Measurements from ENCODE around the gene PI4KA.

The PI4KA gene

DNA sequence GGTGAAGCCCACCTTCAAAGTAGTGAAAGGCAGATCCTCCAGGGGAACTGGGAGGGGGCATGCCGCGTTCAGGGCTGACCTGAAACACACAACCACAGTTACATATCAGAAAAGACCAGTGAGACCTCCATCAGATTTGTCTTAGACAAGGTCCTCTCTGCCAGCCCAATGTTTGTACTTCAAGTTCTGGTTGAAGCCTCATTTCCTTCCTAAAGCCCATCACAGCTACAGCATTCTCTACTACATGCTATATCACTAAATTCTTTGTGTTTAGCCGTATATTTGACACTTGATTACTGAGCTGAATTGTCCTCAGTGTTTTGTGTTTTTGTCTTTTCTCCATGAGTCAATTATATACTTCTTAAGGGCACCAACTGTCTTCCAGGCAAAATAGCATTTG lies 40.1 kb downstream of the PI4KA start:
- 93% methylated on average over 3 of the region's 3 CpGs for WGBS, 2 experiments
- Histone ChIP-seq H3K4me3 (ENCODE audit: insufficient read depth, low read depth, low read length) (no peak overlapping the region), H3K9me3 (ENCODE audit: control insufficient read depth, low read length) (no peaks in the 10 kb centered on the region), H3K27me3 (ENCODE audit: control insufficient read depth, insufficient read depth, low read length, poor library complexity, severe bottlenecking) (no peaks in the 10 kb centered on the region), H3K4me1 (ENCODE audit: control insufficient read depth, insufficient read depth, low read length) (no peaks in the 10 kb centered on the region), H3K27ac (ENCODE audit: insufficient read depth, low read depth, low read length, poor library complexity, severe bottlenecking) (no peak overlapping the region), H3K36me3 (ENCODE audit: control insufficient read depth, insufficient read depth, low read length) (peaks cover 7% of the 10 kb centered on the region)

DNA sequence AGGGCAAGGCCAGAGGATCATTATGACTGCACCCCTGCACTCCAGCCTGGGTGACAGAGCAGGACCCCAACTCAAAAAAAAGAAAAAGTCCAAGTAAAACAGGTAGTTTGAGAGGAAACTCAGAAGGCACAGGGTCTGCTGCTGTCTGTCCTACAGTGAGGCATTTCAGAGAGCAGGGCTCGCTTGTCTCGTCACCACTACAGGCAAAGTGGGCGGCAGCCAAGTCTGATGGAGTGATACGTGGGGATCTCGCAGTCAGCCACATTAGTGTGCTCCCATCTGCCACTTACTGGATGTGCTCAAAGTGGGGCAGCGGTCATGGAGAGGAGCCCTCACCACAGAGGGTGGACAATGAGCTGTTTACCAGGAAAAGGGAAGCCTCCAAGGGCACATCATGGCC lies 42.1 kb downstream of the PI4KA start:
- no peaks in the 10 kb centered on the region for H3K4me1 ChIP-seq (ENCODE audit: control insufficient read depth, insufficient read depth, low read length)
- H3K27ac ChIP-seq (ENCODE audit: insufficient read depth, low read depth, low read length, poor library complexity, severe bottlenecking), result no peak overlapping the region
- peaks cover 16% of the 10 kb centered on the region for H3K36me3 ChIP-seq (ENCODE audit: control insufficient read depth, insufficient read depth, low read length)
- H3K4me3 ChIP-seq (ENCODE audit: insufficient read depth, low read depth, low read length), result no peak overlapping the region
- H3K9me3 ChIP-seq (ENCODE audit: control insufficient read depth, low read length), result no peaks in the 10 kb centered on the region
- no peaks in the 10 kb centered on the region for H3K27me3 ChIP-seq (ENCODE audit: control insufficient read depth, insufficient read depth, low read length, poor library complexity, severe bottlenecking)
- 95 to 96% methylated on average over 6 of the region's 6 CpGs for WGBS, 2 experiments

DNA sequence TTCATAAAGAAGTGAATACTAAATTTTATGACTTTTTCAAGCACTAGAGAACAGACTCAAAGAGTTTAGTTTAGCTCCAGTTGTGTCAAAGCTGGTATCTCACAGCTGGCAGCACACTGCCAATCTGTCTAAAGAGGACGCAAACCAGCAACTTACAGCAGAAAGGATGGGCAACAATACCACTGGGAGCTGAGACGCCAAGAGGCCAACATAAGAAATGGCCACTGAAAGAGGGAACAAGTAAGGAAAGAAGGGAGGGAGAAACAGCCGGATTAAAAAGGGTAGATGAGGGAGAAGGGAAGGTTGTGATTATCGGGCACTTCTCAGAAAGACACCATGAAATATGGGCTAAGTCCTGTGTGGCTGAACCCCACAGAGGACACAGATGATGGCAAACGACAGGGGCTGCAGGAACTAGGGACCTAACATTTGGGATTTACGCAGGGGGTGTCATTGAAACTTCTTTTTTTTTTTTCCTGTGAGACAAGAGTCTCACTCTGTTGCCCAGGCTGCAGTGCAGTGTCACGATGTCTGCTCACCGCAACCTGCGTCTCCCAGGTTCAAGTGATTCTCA lies 43.0 kb downstream of the PI4KA start:
- Histone ChIP-seq H3K36me3 (ENCODE audit: control insufficient read depth, insufficient read depth, low read length) (peaks cover 22% of the 10 kb centered on the region), H3K9me3 (ENCODE audit: control insufficient read depth, low read length) (no peaks in the 10 kb centered on the region), H3K27me3 (ENCODE audit: control insufficient read depth, insufficient read depth, low read length, poor library complexity, severe bottlenecking) (no peaks in the 10 kb centered on the region), H3K4me3 (ENCODE audit: insufficient read depth, low read depth, low read length) (no peak overlapping the region), H3K27ac (ENCODE audit: insufficient read depth, low read depth, low read length, poor library complexity, severe bottlenecking) (no peak overlapping the region), H3K4me1 (ENCODE audit: control insufficient read depth, insufficient read depth, low read length) (no peaks in the 10 kb centered on the region)
- 94 to 96% methylated on average over 9 of the region's 9 CpGs for WGBS, 2 experiments

DNA sequence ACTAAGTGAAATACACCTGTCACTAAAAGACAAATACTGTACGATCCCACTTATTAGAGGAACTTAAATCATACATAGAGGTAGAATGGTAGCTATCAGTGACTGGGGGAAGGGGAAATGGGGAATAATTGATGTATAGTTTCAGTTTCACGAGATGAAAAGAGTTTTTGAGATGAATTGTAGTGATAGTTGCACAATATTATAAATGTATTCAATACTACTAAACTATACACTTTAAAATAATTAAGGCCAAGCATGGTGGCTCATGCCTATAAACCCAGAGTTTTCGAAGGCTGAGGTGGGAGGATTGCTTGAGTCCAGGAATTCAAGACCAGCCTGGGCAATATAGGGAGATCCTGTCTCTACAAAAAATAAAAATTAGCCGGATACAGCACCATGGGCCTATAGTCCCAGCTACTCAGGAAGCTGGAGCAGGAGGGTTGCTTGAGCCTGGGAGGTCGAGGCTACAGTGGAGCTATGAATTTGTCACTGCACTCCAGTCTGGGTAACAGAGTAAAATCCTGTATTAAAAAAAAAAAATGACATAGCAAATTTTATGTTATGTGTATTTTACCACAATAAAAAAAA lies 44.3 kb downstream of the PI4KA start:
- peaks cover 23% of the 10 kb centered on the region for H3K36me3 ChIP-seq (ENCODE audit: control insufficient read depth, insufficient read depth, low read length)
- H3K4me3 ChIP-seq (ENCODE audit: insufficient read depth, low read depth, low read length), result no peak overlapping the region
- WGBS, 2 experiments, result 92 to 99% methylated on average over 4 of the region's 5 CpGs

DNA sequence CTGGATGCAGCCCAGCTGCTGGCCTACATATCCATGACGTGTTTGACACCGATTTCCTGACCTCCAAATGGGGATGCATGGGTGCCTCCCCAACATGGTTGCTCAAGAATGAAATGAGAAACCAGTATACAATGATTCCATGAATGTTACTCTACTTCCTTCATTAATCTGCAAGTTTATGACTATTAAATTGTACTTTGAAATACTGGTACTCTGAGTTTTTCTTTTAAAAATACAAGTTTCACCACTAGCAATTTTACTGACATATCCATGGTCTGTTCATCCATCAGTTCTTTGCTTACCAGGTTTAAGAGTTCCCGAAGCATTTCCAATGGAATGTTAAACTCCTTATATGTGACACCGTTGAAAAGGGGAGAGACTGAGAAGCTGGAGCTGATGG lies 45.6 kb downstream of the PI4KA start:
- no peak overlapping the region for H3K27ac ChIP-seq (ENCODE audit: insufficient read depth, low read depth, low read length, poor library complexity, severe bottlenecking)
- H3K27me3 ChIP-seq (ENCODE audit: control insufficient read depth, insufficient read depth, low read length, poor library complexity, severe bottlenecking), result no peaks in the 10 kb centered on the region
- H3K4me1 ChIP-seq (ENCODE audit: control insufficient read depth, insufficient read depth, low read length), result no peaks in the 10 kb centered on the region
- no peaks in the 10 kb centered on the region for H3K9me3 ChIP-seq (ENCODE audit: control insufficient read depth, low read length)
- H3K36me3 ChIP-seq (ENCODE audit: control insufficient read depth, insufficient read depth, low read length), result peaks cover 23% of the 10 kb centered on the region
- no peak overlapping the region for H3K4me3 ChIP-seq (ENCODE audit: insufficient read depth, low read depth, low read length)
- 92 to 93% methylated on average over 4 of the region's 4 CpGs for WGBS, 2 experiments

More for the DNA sequence above, 44.3 kb downstream of the PI4KA start:
- H3K27me3 ChIP-seq (ENCODE audit: control insufficient read depth, insufficient read depth, low read length, poor library complexity, severe bottlenecking), result no peaks in the 10 kb centered on the region
- no peaks in the 10 kb centered on the region for H3K9me3 ChIP-seq (ENCODE audit: control insufficient read depth, low read length)
- H3K27ac ChIP-seq (ENCODE audit: insufficient read depth, low read depth, low read length, poor library complexity, severe bottlenecking), result no peak overlapping the region
- no peaks in the 10 kb centered on the region for H3K4me1 ChIP-seq (ENCODE audit: control insufficient read depth, insufficient read depth, low read length)

DNA sequence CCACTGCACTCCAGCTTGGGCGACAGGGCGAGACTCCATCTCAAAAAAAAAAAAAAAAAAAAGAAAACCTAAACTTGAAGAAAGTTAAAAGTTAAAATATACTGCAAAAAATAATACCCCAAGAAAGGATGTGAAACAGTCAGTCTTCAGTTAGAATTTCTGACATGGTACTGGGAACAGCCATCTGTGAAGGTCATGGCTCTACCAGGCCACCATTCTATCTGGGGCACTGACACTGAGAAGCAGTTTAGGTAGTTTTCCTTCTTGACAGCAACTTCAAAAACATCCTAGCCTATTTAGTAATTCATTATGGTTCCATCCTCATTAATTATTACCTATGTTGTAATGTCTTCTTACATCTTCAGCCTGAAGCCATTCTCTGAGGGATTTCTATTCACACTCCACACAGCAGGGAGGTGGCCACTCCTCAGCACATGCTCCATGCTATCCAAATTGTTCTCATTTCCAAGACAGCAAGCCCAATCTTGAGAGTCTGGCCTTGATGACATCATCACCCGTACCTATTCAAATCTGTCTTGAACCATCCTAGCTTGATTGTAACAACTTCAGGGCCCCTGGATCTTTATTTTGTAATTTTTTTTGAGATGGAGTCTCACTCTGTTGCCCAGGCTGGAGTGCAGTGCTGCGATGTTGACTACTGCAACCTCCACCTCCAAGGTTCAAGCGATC lies 46.5 kb downstream of the PI4KA start:
- no peaks in the 10 kb centered on the region for H3K9me3 ChIP-seq (ENCODE audit: control insufficient read depth, low read length)
- peaks cover 23% of the 10 kb centered on the region for H3K36me3 ChIP-seq (ENCODE audit: control insufficient read depth, insufficient read depth, low read length)
- no peaks in the 10 kb centered on the region for H3K4me1 ChIP-seq (ENCODE audit: control insufficient read depth, insufficient read depth, low read length)
- H3K27ac ChIP-seq (ENCODE audit: insufficient read depth, low read depth, low read length, poor library complexity, severe bottlenecking), result no peak overlapping the region
- H3K27me3 ChIP-seq (ENCODE audit: control insufficient read depth, insufficient read depth, low read length, poor library complexity, severe bottlenecking), result no peaks in the 10 kb centered on the region
- 89 to 94% methylated on average over 3 of the region's 5 CpGs for WGBS, 2 experiments
- no peak overlapping the region for H3K4me3 ChIP-seq (ENCODE audit: insufficient read depth, low read depth, low read length)

DNA sequence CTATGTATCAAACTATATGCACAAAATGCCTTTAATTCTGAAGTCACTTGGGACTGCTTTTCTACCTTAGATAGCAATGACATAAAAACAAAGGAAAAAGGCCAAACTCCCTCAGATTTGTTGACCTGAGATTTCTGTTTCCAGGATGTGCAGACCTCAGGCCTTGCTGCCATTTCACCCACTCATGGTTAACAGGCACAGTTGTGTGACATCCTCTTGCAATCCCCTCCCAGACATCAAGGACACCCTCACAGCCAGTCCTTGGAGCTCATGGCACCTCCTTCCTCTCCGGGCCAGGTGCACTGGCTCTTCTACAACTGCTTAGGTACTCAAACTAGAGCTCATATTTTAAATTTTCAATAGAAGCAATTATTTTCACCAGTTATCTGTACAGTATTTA lies 47.4 kb downstream of the PI4KA start:
- no peaks in the 10 kb centered on the region for H3K27me3 ChIP-seq (ENCODE audit: control insufficient read depth, insufficient read depth, low read length, poor library complexity, severe bottlenecking)
- no peak overlapping the region for H3K27ac ChIP-seq (ENCODE audit: insufficient read depth, low read depth, low read length, poor library complexity, severe bottlenecking)
- no peak overlapping the region for H3K4me3 ChIP-seq (ENCODE audit: insufficient read depth, low read depth, low read length)
- no peaks in the 10 kb centered on the region for H3K4me1 ChIP-seq (ENCODE audit: control insufficient read depth, insufficient read depth, low read length)
- no peaks in the 10 kb centered on the region for H3K9me3 ChIP-seq (ENCODE audit: control insufficient read depth, low read length)
- peaks cover 20% of the 10 kb centered on the region for H3K36me3 ChIP-seq (ENCODE audit: control insufficient read depth, insufficient read depth, low read length)
- WGBS, 2 experiments, result 91 to 95% methylated on average over 1 of the region's 1 CpG

DNA sequence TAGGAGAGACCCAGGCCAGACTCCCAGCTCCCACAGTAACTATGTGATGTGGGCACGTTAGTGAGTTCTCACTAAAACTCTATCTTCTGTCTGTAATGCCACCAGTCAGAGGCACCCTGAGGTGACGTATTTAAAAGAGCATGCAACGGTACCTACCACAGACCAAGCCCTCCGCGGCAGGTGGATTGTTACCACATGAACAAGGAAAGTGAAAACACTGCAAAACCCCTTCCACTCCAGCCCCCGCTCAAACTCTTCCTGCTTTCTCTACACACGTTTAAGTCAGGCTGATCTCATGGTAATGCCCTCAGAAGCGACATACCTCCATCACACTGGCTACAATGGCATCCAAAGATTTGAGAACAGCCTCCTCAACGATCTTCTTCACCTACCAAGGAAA lies 48.0 kb downstream of the PI4KA start:
- Histone ChIP-seq H3K36me3 (ENCODE audit: control insufficient read depth, insufficient read depth, low read length) (peaks cover 26% of the 10 kb centered on the region), H3K27me3 (ENCODE audit: control insufficient read depth, insufficient read depth, low read length, poor library complexity, severe bottlenecking) (no peaks in the 10 kb centered on the region), H3K4me3 (ENCODE audit: insufficient read depth, low read depth, low read length) (no peak overlapping the region), H3K4me1 (ENCODE audit: control insufficient read depth, insufficient read depth, low read length) (no peaks in the 10 kb centered on the region), H3K27ac (ENCODE audit: insufficient read depth, low read depth, low read length, poor library complexity, severe bottlenecking) (no peak overlapping the region), H3K9me3 (ENCODE audit: control insufficient read depth, low read length) (no peaks in the 10 kb centered on the region)
- 92 to 94% methylated on average over 9 of the region's 9 CpGs for WGBS, 2 experiments

DNA sequence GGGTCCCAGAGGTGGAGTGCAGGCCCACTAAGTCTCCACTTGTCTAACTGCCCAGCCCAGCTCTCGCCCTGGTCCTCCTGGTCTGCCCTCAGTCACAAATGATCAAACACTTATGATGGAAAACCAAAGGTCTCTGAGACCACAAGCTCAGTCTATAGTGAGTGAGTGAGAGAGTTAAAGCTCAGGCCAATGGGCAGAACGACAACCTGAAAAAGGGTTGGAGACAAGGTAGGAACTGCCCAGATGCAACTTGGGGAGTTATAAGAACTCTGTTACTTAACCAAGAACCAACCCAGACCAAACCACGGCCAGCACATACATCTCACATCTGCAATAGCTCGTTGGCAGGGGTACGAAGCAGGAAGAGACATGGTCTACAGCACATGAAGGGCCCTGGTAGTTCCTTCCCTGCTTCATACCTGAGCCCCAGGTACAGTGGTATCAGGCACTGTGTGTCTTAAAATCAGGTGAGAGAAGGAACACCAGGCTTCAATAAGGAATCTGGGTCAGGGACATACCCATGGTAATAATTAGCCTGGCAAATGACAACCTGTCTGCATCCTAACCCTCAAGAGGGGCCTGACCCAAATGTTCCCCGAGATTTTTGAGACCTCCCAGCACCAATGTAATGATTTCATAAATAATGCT lies 48.9 kb downstream of the PI4KA start:
- H3K36me3 ChIP-seq (ENCODE audit: control insufficient read depth, insufficient read depth, low read length), result peaks cover 26% of the 10 kb centered on the region
- H3K4me1 ChIP-seq (ENCODE audit: control insufficient read depth, insufficient read depth, low read length), result no peaks in the 10 kb centered on the region

DNA sequence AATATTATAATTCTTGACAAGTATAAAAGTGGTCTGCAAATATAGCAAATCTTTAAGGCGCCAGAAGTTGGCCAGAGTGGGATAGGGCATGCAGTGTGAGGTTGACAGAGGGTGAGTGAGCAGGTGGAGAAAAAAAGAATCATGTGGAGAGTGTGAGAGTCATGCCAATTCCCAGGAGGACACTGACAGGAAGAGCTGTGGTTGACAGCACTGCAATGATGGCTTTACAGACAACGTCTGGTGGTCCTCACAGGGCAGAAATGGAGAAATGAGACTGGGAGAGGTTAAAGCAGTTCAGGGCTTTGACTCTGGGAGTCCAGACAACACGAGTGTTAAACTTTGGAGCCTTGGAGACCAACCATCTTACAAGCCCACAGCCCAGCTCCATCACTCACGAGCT lies 49.8 kb downstream of the PI4KA start:
- Histone ChIP-seq H3K36me3 (ENCODE audit: control insufficient read depth, insufficient read depth, low read length) (peaks cover 23% of the 10 kb centered on the region), H3K27ac (ENCODE audit: insufficient read depth, low read depth, low read length, poor library complexity, severe bottlenecking) (no peak overlapping the region), H3K9me3 (ENCODE audit: control insufficient read depth, low read length) (no peaks in the 10 kb centered on the region), H3K27me3 (ENCODE audit: control insufficient read depth, insufficient read depth, low read length, poor library complexity, severe bottlenecking) (no peaks in the 10 kb centered on the region), H3K4me1 (ENCODE audit: control insufficient read depth, insufficient read depth, low read length) (no peaks in the 10 kb centered on the region), H3K4me3 (ENCODE audit: insufficient read depth, low read depth, low read length) (no peak overlapping the region)
- WGBS, 2 experiments, result 90 to 91% methylated on average over 4 of the region's 4 CpGs

More for the DNA sequence above, 48.9 kb downstream of the PI4KA start:
- Histone ChIP-seq H3K27me3 (ENCODE audit: control insufficient read depth, insufficient read depth, low read length, poor library complexity, severe bottlenecking) (no peaks in the 10 kb centered on the region), H3K4me3 (ENCODE audit: insufficient read depth, low read depth, low read length) (no peak overlapping the region), H3K27ac (ENCODE audit: insufficient read depth, low read depth, low read length, poor library complexity, severe bottlenecking) (no peak overlapping the region), H3K9me3 (ENCODE audit: control insufficient read depth, low read length) (no peaks in the 10 kb centered on the region)
- WGBS, 2 experiments, result 93 to 98% methylated on average over 6 of the region's 6 CpGs
